GM12872 (cell line): ENCODE measurements around the gene SP4.

Source experiments
- TF ChIP-seq, protein P1 (sequence below): IDR thresholded peaks from 3 replicates; pipeline ENCODE4 v1.5.1; 2011; ENCODE audit warnings: low read depth, mild to moderate bottlenecking, low read length, moderate library complexity; ENCODE audit not compliant: insufficient read depth

Gene SP4

DNA sequence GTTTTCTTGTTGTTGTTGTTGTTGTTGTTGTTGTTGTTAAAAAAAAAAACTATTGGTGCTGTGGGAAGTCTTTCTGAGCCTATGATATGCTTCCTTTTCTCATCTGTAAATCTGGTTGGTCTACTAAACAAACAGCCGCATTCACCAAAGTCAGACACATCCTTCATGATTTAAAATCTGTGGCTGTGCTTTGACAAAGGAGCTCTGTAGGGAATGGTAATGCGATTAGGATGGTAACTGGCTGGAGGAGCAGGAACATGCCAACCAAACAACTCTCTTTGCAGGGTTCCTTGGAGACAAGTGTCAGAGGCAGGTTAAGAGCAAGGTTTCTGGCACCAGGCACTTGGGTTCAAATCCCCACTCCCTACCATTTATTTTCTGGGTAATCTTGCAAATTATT is 14.9 kb upstream of the SP4 start:
- TF ChIP-seq, protein P1, sequence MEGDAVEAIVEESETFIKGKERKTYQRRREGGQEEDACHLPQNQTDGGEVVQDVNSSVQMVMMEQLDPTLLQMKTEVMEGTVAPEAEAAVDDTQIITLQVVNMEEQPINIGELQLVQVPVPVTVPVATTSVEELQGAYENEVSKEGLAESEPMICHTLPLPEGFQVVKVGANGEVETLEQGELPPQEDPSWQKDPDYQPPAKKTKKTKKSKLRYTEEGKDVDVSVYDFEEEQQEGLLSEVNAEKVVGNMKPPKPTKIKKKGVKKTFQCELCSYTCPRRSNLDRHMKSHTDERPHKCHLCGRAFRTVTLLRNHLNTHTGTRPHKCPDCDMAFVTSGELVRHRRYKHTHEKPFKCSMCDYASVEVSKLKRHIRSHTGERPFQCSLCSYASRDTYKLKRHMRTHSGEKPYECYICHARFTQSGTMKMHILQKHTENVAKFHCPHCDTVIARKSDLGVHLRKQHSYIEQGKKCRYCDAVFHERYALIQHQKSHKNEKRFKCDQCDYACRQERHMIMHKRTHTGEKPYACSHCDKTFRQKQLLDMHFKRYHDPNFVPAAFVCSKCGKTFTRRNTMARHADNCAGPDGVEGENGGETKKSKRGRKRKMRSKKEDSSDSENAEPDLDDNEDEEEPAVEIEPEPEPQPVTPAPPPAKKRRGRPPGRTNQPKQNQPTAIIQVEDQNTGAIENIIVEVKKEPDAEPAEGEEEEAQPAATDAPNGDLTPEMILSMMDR, result no peak

DNA sequence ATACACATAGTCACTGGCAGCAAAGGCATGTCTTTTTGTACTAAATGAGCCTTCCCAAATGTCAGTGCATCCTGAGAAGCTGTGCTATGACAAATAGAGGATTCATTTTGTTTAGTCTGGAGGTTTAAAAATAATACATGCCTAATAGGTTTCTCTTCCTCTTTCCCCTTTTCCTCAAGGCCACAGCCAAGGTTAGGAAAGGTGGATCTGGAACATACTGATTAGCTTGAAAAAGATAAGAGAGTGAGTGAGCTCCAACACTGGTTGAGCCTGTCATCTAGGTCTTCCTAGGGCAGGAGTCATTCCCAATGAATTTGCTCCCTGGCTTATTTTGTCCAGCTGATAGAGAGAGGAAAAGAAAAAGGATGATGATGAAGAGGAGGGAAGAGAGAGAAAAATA is 14.4 kb upstream of the SP4 start:
- TF ChIP-seq, protein P1, result no peak

DNA sequence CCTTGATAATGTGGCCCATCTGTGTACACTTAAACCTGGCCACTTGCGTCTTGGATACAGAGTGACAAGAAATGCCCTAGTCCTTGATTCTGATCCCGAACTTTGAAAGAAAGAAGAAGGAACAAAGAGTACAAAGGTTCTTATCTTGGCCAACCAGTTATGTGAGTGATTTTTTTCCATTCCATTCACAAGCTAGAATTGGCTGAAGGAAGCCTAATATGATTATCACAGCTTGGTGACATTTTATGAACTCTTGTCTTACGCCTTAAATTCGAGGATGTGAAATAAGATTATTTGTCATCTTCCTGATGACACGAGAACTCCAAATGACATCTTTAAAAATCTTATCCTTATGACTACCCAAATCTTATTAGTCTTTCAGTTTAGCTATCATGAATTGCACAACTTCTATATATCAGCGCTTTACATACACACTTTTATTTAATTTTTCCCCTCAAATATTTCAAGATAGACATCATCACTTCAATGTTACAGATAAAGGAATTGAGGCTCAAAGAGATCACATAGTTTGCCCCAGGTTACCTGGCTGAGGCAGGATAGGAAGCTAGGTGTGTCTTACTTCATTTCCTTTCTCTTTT is 13.0 kb upstream of the SP4 start:
- TF ChIP-seq, protein P1, result no peak

DNA sequence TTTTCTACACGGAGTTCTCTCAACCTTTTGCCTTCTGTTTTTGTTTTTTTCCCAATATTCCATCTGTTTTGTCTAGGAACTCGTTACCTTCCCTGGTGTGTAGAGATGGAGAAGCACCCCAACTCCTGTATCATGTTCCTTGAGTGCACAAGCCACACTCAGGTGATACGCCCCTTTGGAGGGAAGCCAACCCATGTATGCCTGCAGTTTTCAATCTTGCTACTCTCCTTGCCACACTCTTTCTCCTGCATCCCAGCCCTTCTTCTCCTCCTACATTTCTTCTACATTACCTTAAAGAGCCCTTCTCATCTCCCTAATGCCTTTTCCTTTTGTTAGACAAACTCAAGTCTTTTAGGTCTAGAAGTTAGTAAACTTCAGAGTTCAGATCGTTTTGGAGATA is 10.2 kb upstream of the SP4 start:
- TF ChIP-seq, protein P1, result no peak

DNA sequence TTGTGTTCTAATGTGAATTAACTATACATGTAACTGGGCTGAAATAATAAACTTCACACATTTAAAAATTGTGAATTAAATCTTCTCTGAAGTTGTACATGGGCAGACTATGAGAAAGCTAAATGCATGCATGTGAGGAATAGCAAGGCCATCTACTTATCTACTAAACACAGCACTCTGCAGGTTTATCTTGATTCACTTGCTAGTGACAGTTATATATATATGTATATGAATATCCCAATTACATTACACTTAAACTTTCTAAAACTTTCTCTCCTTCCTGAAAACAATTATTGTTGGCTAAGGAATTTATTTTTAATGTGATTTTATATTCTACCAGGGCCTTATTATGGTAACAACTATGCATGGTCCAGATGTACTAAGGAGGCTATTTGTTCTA is 5.1 kb upstream of the SP4 start:
- TF ChIP-seq, protein P1, result no peak

DNA sequence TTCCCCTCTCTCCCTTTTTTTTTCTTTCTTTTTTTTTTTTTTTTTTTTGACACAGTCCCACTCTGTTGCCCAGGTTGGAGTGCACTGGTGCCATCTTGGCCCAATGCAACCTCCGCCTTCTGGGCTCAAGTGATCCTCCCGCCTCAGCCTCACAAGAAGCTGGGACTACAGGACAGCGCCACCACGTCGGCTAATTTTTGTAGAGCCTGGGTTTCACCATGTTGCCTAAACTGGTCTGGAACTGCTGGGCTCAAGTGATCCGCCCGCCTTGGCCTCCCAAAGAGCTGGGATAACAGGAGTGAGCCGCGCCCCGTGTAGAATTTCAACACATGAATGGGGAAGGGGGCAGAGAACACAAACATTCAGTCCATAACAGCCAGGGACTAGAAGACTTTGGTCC is 2.6 kb upstream of the SP4 start:
- TF ChIP-seq, protein P1, result no peak

DNA sequence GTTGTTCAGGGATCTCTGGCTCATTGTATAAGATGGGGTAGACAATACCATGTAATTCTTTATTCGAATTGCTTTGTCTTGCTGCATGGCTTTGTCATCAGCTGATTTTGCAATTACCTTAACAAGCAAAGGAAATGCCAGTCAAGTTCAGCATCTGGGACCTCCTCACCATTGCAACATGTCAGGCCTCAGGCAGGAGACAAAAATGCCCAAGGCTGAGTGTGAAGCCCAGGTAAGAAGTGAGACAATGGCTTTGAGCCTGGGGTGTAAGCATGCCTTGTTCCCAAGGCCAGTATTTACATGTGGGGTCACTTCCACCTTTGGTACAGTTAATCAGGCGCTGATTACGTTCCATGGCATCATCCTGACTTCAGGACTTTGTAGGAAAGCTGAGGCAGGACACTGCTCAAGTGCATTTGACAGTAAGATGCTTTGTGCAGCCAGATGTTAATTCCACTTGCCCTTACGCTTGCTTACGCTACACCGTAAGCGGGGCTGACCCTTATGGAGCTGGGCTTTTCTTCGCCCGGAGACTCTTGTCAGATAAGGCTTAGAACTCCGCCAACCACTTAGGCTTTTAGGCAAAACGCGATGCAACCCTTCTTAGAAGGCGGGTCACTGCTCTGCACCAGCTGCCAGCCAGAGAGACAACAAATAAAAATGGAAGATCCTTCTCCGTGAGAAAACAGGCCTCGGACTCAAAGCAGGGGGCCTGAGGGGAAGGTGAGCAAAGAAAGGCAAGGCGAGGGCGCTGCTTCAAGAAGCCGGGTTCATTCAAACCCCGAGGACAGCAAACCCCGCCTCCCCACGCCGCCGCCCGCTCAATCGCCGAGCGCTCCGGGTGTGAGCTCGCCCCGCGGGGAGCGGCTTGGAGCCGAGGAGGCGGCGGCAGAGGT is 1.3 kb upstream of the SP4 start:
- TF ChIP-seq, protein P1, result no peak
